ENCODE measurements around the gene VRK1. TPM values are rescaled to one million over a fixed set of nuclear protein-coding genes. Genes with fewer than 3 reads are reported as not detected.

Gene VRK1
- total RNA-seq, 1 experiment from 2014 or later, result 67.3 TPM

GRCh38 chr14:96897184-96897583 is 100.0 kb downstream of the VRK1 start (continued):
- TF ChIP-seq ATF2 (CRISPR knock-in tag; IDR thresholded peaks at IDR 0.05; ENCODE audit: borderline replicate concordance, low read depth) (no peak), FOXP4 (CRISPR knock-in tag; IDR thresholded peaks at IDR 0.05) (no peak), NR2C2 (CRISPR knock-in tag; IDR thresholded peaks at IDR 0.05) (no peak), STAT6 (CRISPR knock-in tag; conservative IDR thresholded peaks at IDR 0.05; ENCODE audit: low read depth) (no peak), SP1 (CRISPR knock-in tag; conservative IDR thresholded peaks at IDR 0.05) (no peak)

- DNase-seq (ENCODE audit: low spot score) (no peak), ATAC-seq (no peak)
- POLR2A ChIA-PET, result no interaction called here
- H3K27me3 Mint-ChIP-seq (ENCODE audit: low read depth), result no peaks in the 10 kb centered on the region
- CTCF ChIA-PET, result no interaction called here
- no peak overlapping the region for H3K4me3 Mint-ChIP-seq
- H3K4me1 Mint-ChIP-seq, result peaks cover 27% of the 10 kb centered on the region
- no peaks in the 10 kb centered on the region for H3K9me3 Mint-ChIP-seq
- H3K27ac Mint-ChIP-seq, result peak overlapping the region; percentile 42
- no peaks in the 10 kb centered on the region for H3K36me3 Mint-ChIP-seq
- TF ChIP-seq IRF1 (CRISPR knock-in tag; IDR thresholded peaks at IDR 0.05), result no peak
- TF ChIP-seq ERG (CRISPR knock-in tag; IDR thresholded peaks at IDR 0.05), result no peak
- no peak for TF ChIP-seq TEAD4 (CRISPR knock-in tag; IDR thresholded peaks at IDR 0.05)
- no peak for TF ChIP-seq JUN (CRISPR knock-in tag; IDR thresholded peaks at IDR 0.05)
- TF ChIP-seq ZBTB43 (CRISPR knock-in tag; IDR thresholded peaks at IDR 0.05), result no peak
- no peak for TF ChIP-seq ARID4B (CRISPR knock-in tag; IDR thresholded peaks at IDR 0.05; ENCODE audit: borderline replicate concordance)
- TF ChIP-seq OVOL2 (CRISPR knock-in tag; IDR thresholded peaks at IDR 0.05; ENCODE audit: borderline replicate concordance), result no peak
- no peak for TF ChIP-seq FOXP1 (CRISPR knock-in tag; IDR thresholded peaks at IDR 0.05; ENCODE audit: borderline replicate concordance)
- no peak for TF ChIP-seq MAX (CRISPR knock-in tag; IDR thresholded peaks at IDR 0.05)
- no peak for TF ChIP-seq GTF2I (CRISPR knock-in tag; conservative IDR thresholded peaks at IDR 0.05)
- no peak for TF ChIP-seq RELA (CRISPR knock-in tag; IDR thresholded peaks at IDR 0.05; ENCODE audit: borderline replicate concordance)
- TF ChIP-seq ZNF219 (CRISPR knock-in tag; IDR thresholded peaks at IDR 0.05; ENCODE audit: borderline replicate concordance), result no peak
- no peak for TF ChIP-seq MYBL2 (CRISPR knock-in tag; IDR thresholded peaks at IDR 0.05)
- no peak for TF ChIP-seq E2F4 (CRISPR knock-in tag; IDR thresholded peaks at IDR 0.05; ENCODE audit: borderline replicate concordance, low read depth)
These were observed 104.0 kb downstream of the VRK1 start for GRCh38 chr14:96901227-96901626.

Data from WTC11 (cell line).